CD4-positive, alpha-beta T cell treated with Interleukin-1 beta for 1 hour (primary cell): ENCODE results near the gene CAT.
A peak's percentile ranks its signal among the peaks of the same experiment; 100 is the strongest.

Source experiments
- DNase-seq, 2 donors: peaks; one replicate each; pipeline ENCODE4 v3.0.0-alpha.2; 2020 to 2022

CAT gene

DNA sequence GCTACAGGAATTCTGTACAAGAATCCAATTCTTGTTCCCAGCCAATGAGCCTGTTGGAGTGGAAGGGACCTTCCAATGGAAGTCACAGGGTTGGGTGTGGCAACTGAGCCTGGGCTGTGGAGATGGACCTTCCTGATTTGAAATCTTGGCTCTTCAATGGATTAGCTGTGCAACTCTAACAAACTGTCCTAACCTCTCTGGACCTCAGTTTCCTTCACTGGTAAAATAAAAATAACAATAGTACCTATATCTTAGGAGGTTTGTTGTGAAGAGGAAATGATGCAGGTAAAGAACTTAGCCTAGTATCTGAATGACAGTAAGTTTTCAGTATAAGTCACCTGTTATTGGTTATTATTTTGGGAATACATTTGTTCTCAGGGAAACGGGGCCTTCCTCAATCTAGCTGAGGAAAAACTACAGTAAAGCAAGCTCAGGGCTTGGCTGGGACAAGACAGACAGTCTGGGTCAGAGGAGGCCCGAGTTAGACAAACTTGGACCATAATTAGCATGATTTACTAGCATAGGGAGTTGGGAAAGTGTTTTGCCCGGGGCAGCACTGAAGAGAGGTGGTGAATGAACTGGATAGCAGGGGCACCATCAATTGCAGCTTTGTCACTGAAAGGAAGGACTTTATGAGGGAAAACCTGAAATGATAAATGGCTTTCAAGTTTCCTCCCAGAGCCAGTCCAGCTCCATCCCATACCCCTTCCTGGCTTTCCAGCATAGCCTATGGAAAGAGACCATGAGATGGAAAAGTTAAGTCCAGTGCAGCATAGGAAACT is 61.2 kb downstream of the CAT start:
- no peak for DNase-seq

DNA sequence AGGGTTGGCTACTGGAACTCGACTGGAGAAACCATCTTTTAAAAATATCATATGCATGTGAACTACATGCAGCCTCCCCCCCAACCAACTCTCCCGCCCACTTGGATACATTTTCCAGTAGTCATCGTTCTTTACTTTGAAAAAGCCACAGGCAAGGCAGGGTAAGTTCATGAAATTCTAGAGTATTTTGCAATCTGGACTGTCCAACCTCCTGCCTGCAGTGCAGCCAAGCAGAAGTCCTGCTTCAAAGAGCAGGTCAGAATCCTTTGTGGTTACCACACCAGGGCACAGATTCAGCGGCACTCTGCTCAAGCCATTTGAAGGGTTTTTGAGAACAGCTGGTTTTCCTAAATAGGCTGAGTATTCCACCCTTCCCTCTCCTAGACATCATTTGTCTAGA is 62.8 kb downstream of the CAT start:
- DNase-seq, result peak in 1 of 2 donors; percentile 3

DNA sequence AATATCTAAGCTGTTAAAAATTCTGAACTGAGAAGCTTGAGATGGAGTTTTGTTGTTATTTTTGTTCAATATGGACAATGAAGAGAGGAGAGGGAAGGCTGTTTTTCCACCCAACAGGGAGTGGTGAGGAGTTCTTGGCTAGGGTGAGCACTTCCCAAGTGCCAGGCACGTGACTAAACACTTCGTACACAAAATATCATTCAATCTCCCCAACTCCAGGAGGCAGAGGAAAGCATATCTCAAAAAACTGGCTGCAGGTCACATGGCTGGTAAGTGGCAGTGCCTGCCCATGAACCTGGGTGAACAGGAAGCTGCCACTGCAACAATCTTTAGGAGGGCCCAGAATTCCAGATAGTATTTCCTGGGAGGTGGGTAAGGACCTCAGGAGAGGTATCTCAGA is 63.2 kb downstream of the CAT start:
- DNase-seq, result no peak

DNA sequence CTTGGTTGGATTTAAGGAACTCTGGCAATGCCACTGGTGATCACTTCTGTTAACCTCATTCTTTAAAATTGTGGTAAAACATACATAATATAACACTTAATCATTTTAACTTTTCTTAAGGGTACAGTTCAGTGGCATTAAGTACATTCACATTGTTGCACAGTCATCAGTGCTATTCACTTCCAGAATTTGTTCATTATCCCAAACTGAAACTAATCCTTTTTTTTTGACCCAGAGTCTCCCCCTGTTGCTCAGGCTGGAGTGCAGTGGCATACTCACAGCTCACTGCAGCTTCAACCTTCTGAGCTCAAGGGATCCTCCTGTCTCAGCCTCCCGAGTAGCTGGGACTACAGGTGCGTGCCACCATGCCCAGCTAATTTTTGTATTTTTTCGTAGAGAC is 64.2 kb downstream of the CAT start:
- DNase-seq, result no peak

DNA sequence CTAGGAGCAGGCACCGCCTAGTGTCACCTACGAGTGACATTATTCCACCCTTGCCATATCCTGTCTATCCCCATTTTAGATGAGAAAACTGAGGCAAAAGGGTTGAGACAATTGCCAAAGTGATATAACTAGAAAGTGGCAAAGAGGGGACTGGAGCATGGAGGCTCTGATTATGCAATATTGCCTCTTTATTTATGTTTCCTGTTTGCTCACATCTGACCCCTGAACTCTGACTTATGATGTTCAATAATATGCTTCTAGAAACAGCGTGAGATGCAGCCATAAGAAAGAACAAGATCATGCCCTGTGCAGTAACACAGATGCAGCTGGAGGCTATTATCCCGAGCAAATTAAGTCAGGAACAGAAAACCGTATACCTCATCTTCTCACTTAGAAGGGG is 67.1 kb downstream of the CAT start:
- DNase-seq, result no peak

DNA sequence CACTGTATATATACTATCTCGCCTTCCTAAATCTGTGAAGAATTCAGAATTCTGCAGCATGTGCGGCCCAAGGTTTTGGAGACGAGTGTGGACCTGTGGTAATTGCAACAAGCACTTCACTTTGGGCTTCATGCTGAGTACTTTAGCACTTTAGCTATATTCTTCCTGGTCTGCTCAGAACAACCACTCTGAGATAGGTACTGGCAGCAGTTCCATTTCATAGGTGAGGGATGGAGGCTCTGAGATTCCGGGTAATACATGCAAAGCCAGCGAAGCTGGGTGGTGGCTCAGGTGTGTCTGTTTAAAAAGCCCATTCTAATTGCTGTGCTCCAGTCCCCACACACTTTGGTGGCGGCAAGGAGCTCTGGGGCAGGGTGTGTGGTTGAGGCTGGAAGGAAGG is 68.4 kb downstream of the CAT start:
- no peak for DNase-seq

DNA sequence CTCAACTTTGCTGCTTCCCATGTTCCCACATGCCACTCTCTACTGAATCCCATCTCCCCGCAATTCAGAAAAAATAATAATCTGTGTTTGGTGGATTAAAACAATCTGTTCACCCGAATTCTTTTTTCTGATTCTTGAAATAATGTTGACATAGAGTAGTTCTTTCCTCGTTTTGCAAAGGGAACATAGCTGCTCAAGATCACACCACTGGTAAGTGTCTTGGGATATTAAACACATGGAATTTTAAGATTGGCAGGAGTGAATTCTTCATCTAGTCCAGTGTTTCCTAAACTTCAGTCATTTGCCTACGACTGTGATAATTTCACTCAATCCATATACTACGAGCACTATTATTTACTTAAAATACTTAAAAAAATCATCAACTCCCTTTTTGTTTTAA is 68.9 kb downstream of the CAT start:
- no peak for DNase-seq

DNA sequence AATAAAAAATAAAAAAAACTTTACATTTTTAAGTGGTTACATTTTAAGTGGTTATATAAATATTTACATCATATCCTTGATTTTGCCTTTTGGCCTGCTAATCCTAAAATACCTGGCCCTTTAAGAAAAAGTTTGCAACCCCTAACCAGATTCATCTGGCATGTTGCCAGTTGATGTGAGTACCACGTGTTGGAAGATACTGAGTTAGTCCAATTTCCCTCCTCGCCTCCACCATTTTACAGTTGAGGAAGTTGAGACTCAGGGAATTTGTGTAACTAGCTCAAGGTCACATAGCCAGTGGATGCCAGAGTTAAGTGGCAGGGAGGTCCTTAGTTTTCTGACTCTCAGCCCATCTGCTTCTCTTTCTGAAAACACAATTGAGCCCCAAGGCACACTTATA is 69.8 kb downstream of the CAT start:
- no peak for DNase-seq

DNA sequence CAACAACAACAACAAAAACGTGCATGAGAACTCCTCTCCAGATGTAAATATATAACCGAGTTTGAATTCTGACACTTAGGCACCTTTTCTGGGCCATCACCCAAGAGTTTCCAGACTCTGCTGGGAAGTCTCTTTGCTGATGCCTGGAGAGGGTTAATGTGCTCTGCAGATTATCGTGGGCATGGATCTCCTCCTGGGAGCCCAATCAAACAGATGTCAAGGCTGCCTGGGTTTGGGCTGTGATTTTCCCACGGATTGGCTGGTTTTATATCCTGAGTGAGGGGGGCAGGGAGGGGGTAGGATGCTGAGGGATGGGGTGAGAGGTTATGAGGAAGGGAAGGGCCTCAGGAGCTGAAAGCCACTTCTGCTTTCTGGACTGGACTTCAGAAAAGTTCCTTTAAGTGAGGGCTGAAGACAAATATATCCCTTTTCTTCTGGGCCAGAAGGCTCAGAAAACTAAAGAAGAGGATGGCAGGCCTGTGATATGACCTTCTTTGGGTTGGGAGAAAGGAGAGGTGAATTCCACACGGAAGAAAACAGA is 70.7 kb downstream of the CAT start:
- DNase-seq, result no peak

DNA sequence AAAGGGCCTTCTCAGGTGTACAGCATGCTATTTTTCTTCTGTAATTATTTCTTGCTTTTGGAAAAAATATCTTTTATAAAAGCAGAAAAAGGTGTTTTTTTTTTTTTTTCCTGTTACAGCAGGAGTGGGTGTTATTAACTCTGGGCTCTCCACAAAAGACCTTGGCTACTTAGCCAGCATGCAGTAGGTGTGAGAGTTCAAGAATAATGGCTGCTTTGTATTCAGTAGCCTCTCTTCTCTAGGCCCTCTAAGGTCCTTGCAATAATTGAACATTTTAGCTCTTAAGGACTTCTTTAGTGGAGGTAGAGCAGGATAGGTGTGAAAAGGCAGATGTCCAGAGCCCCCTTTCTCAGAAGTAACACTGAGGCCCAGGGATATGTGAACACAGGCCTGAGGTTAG is 71.5 kb downstream of the CAT start:
- no peak for DNase-seq

DNA sequence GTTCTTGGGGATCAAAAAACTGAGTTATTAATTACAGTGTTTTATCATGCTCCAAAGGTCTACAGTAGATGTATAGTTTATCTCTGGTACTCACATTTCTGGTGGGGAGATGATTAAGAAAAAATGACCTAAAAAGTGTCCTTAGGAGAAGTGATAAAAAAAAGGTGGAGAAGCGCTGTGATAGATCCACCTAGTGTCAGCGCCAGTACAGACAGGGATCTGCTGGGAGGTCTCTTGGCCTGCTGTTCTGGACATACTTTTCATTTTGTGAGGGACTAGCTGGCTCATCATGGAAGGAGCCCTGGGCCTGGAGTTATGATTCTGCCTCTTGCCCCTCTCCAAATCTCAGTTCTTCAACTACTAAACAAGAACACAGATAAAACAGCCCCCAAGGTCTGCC is 71.9 kb downstream of the CAT start:
- no peak for DNase-seq

DNA sequence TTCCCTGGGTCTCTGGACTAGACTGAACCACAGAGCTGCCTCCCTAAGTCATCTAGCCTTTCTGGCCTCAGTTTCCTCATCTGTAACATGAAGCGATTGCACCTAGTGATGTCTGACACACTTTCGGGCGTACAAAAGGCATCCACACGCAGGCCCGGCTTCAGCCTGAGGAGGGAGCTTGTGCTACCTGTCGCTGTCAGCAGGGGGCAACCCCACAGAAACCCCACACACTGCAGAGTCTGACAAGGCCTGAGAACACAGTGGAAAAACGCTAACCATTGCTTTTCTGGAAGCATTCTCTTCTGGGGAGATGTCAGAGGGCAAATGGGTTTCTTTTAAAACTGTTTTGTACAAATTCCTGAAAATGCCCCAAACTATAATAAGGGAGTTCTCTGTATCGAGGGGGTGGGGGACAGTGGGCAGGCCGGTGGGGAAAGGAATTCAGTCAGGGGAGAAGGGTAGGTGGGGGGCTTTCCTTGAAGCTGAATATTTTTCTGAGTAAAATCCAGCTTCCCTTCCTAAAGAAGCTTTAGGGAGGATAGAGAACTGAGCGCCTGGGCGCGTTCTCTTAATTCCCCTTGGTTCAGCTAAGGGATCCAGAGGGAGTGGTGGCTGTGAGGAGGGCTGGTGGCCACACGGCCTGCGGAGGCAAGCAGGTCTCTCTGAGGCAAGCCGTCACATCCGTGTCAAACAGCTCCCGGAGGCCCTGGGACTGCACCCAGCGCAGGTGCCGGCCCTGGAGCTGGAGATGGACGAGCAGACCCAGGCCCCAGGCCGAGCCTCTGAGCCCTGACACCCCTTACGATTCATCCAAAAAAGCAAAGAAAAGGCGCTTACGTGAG is 74.3 kb downstream of the CAT start:
- DNase-seq, result peak; percentile 30 to 43

DNA sequence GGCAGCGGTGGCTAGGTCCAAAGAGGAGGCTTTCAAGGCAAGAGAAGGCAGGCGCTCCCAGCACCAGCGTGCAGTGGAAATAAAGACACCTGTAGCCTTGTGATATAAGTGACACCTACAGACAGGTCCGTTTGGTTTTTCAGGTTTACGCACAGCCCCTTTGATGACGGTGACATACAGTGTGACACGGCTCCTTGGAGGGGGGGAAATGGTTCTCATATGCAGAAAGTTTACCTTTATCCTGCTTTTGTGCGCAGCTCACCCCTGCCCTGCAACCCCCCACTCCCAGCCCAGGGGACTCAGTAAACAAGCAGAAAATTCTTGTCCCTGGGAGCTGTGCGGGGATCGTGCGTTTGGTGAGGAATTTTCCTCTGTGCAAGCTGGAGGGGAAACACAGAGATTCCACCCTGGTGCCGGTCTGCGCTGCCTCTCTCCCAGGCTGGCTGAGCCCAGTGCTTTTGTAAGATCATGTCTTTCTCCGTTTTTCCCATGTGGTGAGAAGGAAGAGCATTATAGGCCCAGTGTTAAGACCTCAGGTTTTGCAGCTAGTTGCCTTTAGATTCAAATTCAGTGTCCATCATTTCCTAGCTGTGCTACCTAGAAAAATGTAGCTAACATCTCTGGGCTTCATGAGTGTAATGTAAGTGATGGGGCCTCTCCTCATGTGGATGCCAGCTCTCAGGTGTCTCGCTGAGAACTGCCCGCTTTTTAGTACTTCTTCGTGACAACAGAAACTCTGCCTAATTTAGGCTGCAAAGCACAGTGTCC is 75.1 kb downstream of the CAT start, which contains the start of gene ELF5:
TSS of gene ELF5 (minus strand) at position 113 of the 768 bp plus-strand sequence. CDS start 8,045 bp downstream, outside the sequence.
- DNase-seq, result no peak

DNA sequence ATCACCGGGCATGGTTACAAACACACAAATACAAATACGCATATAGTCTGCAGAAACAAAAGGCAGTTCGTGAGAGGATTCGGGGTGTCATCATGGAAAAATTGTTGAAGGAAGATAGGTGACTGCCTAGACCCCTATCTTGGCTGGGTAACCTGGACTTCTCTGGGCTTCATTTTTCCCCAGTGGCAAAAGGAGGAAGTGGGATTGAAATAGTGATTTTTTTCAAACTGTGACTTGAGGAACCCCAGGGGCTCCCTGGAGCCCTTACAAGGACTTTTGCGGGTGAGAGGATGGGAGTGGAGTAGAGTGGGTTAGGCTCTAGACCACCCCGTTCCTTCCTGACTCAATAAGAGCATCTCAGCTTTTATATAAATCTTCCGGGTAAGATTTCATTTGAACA is 75.9 kb downstream of the CAT start:
- DNase-seq, result no peak

DNA sequence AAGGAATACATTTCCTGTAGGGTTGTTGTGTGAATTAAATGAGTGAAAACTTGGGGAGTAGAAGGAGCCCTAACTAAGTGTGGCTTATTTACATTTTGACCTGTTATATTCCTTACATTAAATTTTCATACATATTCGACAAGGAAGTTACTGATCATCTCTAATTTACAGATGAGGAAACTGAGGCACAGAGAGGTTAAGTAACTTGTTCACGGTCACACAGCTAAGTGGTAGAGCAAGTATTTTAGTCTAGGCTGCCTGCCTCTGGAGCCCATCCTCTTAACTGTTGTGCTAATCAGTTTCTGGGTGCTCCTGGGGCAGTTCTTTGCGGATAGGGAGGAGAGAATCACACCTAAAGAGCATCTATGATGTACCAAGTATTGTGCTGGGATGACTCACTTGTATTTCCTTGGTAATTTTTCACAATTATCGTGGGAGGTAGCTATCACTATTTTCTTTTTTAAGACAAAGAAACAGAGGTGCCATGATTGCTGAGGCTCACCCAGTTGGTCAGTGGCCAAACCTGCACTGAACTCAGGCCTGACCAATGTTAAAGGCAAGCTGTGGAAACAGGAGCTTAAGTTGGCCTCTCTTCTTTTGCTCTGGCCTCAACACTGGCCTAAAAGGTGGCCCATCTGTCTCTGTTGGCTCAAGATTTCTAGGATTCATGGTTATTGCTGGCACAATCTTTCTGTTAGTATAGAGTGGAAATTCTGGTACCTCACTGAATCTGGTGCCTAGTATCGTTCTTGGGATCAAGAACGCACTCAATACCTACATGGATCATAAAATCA is 77.7 kb downstream of the CAT start:
- DNase-seq, result no peak

DNA sequence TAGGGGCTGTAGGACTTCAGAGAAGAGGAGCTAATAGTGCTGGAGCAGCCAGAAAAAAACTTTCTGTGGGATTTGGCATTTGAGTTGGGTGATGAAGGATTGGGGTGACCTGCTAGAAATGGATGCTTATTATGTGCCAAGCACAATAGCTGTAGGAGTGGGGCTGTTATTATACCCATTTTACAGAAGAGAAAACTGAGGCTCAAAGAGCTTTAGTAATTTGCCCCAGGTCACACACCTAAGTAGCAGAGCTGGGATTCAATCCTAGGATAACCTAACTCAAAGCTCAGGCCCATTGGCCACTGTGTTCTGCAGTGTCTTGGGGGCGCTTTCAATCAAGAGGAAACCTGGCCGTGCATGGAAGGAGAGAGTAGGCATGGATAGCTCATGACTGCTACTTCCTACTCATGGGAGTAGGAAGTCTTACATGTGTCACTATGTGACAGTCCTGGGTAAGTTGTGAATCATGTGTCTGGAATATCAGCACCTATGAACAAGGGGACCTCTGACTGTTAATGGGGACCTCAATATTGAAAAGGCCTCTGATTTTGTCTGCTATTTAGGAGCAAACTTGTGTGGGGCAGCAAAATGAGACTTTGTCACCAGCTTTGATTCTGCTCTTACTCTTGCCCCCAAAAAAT is 81.0 kb downstream of the CAT start:
- no peak for DNase-seq

DNA sequence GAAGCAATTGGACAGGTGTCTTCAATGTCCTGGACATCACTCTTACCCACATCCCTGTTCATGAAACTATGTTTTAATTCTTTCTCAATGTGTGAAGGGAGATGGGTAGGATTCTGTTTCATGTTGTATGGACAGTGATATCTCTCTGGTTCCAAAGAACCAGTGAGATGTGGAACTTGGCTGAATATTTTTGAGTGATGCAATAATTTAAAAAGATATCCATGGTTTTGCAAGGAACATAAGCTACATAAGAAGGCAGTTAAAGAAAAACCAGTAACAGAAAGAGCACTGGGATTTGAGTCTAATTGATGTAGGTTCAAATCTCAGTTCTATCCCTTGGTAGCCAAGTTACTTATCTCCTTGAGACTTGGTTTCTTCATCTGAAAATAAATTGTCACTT is 82.5 kb downstream of the CAT start:
- DNase-seq, result no peak
